ENCODE data around the gene ARL16. TPM values are rescaled to one million over a fixed set of nuclear protein-coding genes. Genes with fewer than 3 reads are reported as not detected.

The ARL16 gene
- total RNA-seq, 1 experiment from 2014 or later = 47.5 TPM

DNA sequence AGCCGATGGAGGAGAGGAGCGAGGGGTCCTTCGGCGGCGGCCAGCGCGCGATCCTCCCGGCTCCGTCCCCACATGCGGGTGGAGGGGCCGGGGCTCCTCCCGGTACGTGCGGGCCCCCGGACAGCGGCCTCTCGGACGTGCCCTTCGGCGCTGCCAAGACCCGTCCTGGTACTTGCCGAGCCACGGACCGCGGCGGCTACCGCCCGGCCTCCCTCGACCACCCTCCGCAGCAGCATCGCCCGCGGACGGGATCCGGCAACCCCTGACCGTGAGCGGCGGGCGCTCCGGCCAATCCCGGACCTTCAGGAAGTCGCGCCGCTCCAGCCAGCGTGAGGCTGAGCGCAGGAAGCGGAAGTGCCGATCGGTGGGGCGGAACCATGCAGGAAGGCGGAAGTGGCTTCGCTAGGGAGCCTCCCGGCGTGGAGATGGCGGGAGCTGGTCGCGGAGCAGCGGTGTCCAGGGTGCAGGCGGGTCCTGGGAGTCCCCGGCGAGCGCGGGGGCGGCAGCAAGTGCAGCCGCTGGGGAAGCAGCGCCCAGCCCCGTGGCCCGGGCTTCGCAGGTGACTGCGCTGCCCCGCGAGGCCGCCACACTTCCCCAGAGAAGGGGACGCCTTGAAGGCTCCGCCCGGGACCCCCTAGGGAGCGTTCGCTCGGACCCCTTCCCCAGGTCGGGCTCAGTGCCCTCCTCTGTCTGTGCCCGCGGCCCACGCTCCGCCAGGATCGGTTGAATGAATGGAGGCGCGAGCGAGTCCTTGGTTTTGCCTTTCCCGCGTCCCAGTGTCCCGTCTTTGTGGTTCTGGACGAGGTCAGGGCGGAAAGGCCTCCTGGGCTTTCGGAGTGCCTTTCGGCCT, 17.0 kb downstream of the ARL16 start, which contains the start of the genes CCDC137 and OXLD1 (continued):
- TF ChIP-seq, protein P1, sequence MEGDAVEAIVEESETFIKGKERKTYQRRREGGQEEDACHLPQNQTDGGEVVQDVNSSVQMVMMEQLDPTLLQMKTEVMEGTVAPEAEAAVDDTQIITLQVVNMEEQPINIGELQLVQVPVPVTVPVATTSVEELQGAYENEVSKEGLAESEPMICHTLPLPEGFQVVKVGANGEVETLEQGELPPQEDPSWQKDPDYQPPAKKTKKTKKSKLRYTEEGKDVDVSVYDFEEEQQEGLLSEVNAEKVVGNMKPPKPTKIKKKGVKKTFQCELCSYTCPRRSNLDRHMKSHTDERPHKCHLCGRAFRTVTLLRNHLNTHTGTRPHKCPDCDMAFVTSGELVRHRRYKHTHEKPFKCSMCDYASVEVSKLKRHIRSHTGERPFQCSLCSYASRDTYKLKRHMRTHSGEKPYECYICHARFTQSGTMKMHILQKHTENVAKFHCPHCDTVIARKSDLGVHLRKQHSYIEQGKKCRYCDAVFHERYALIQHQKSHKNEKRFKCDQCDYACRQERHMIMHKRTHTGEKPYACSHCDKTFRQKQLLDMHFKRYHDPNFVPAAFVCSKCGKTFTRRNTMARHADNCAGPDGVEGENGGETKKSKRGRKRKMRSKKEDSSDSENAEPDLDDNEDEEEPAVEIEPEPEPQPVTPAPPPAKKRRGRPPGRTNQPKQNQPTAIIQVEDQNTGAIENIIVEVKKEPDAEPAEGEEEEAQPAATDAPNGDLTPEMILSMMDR (IDR thresholded peaks at IDR 0.05 in 2 of 3, conservative IDR thresholded peaks at IDR 0.05 in 1 of 3; ENCODE audit: borderline replicate concordance in 1 of 3, insufficient read depth in 1 of 3, low read depth in 2 of 3, low read length in 2 of 3) = no peak
- no peak for TF ChIP-seq EZH2phosphoT487 (IDR thresholded peaks at IDR 0.05; ENCODE audit: borderline replicate concordance)

GRCh38 chr17:81666092-81666341, 17.6 kb downstream of the ARL16 start:
- Histone ChIP-seq H3K9me2 (ENCODE audit: insufficient read depth) (no peaks in the 10 kb centered on the region), H3K4me3 (replicated peaks in 1 of 2; ENCODE audit: low read depth in 1 of 2, low read length in 2 of 2) (peak overlapping the region; percentile 78 to 84), H3K36me3 (ENCODE audit: control insufficient read depth in 1 of 2, insufficient read depth in 2 of 2, low read length in 2 of 2) (peaks cover 18 to 39% of the 10 kb centered on the region in 2 experiments), H4K20me1 (ENCODE audit: insufficient read depth) (peaks cover 3% of the 10 kb centered on the region; the same call in 1 of the 2 replicates), H3K9ac (ENCODE audit: low read length) (peak overlapping the region; percentile 97), H2AFZ (ENCODE audit: low read depth, low read length, poor library complexity, severe bottlenecking) (no peak overlapping the region), H3K9me3 (ENCODE audit: control insufficient read depth in 1 of 2, insufficient read depth in 1 of 2, low read depth in 1 of 2, low read length in 2 of 2) (no peaks in the 10 kb centered on the region), H3K4me2 (ENCODE audit: low read length) (peak overlapping the region; percentile 89), H3K79me2 (ENCODE audit: insufficient read depth, low read length) (peaks cover 61% of the 10 kb centered on the region), H3K27ac (ENCODE audit: low read depth, low read length) (peak overlapping the region; percentile 86), H3K27me3 (ENCODE audit: insufficient read depth, low read length) (no peaks in the 10 kb centered on the region), H3K4me1 (ENCODE audit: control insufficient read depth in 1 of 2, insufficient read depth in 2 of 2, low read length in 2 of 2) (peaks cover 40 to 48% of the 10 kb centered on the region in 2 experiments)
- RAD21 ChIA-PET (ENCODE audit: low non-redundant PET in 1 of 2, low total read pairs in 2 of 2, uncharacterized antibody in 2 of 2, unreplicated experiment in 2 of 2) = interaction anchor here in 1 of 2 experiments (2.2 kb wide), 1 partner anchor 18 kb away, joined by 4 read pairs; the partner anchor contains the start of genes ARL16 and HGS
- ATAC-seq (no peak), DNase-seq (ENCODE audit: low read depth, low spot score) (no peak)
- POLR2A ChIA-PET = interaction anchor here (1.2 to 2.7 kb wide), 3 partner anchors 10 to 18 kb away, joined by 5 to 9 read pairs (median 7); partner anchors contain the start of genes ARL16, HGS and PDE6G
- intact Hi-C loops (cut with micrococcal nuclease) = no loop called here
- CTCF ChIA-PET = no interaction called here
- BruUV-seq (replicated peaks) = TSS peak; percentile 83
- TF ChIP-seq EZH2phosphoT487 (IDR thresholded peaks at IDR 0.05; ENCODE audit: borderline replicate concordance) (no peak), TCF7L2 (IDR thresholded peaks at IDR 0.05; ENCODE audit: borderline replicate concordance, extremely low read depth, insufficient read depth, insufficient read length) (no peak), FOSL1 (IDR thresholded peaks at IDR 0.05; ENCODE audit: low read depth) (no peak), SRF (IDR thresholded peaks at IDR 0.05; ENCODE audit: low read depth) (no peak), RAD21 (IDR thresholded peaks at IDR 0.05; ENCODE audit: low read depth) (no peak), POLR2A (IDR thresholded peaks at IDR 0.05; ENCODE audit: borderline replicate concordance, extremely low read depth, insufficient read depth, insufficient read length) (no peak), SIN3A (IDR thresholded peaks at IDR 0.05; ENCODE audit: low read depth) (no peak), SP1 (IDR thresholded peaks at IDR 0.05; ENCODE audit: low read depth) (no peak), YY1 (IDR thresholded peaks at IDR 0.05; ENCODE audit: extremely low read depth, insufficient replicate concordance, low read depth, low read length) (no peak), ELF1 (IDR thresholded peaks at IDR 0.05; ENCODE audit: borderline replicate concordance, low read depth) (no peak)
- TF ChIP-seq, protein P2, sequence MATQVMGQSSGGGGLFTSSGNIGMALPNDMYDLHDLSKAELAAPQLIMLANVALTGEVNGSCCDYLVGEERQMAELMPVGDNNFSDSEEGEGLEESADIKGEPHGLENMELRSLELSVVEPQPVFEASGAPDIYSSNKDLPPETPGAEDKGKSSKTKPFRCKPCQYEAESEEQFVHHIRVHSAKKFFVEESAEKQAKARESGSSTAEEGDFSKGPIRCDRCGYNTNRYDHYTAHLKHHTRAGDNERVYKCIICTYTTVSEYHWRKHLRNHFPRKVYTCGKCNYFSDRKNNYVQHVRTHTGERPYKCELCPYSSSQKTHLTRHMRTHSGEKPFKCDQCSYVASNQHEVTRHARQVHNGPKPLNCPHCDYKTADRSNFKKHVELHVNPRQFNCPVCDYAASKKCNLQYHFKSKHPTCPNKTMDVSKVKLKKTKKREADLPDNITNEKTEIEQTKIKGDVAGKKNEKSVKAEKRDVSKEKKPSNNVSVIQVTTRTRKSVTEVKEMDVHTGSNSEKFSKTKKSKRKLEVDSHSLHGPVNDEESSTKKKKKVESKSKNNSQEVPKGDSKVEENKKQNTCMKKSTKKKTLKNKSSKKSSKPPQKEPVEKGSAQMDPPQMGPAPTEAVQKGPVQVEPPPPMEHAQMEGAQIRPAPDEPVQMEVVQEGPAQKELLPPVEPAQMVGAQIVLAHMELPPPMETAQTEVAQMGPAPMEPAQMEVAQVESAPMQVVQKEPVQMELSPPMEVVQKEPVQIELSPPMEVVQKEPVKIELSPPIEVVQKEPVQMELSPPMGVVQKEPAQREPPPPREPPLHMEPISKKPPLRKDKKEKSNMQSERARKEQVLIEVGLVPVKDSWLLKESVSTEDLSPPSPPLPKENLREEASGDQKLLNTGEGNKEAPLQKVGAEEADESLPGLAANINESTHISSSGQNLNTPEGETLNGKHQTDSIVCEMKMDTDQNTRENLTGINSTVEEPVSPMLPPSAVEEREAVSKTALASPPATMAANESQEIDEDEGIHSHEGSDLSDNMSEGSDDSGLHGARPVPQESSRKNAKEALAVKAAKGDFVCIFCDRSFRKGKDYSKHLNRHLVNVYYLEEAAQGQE (IDR thresholded peaks at IDR 0.05; ENCODE audit: low read depth) = no peak
- TF ChIP-seq, protein P1 (IDR thresholded peaks at IDR 0.05 in 2 of 3, conservative IDR thresholded peaks at IDR 0.05 in 1 of 3; ENCODE audit: borderline replicate concordance in 1 of 3, insufficient read depth in 1 of 3, low read depth in 2 of 3, low read length in 2 of 3) = no peak
